HFF-Myc (cell line): ENCODE measurements around the gene SPTBN1.

Source experiments
- DNase-seq: peaks from one replicate; pipeline ENCODE4 v3.0.0-alpha.2; 2011; ENCODE audit warnings: low read depth; ENCODE audit errors: extremely low read depth
- H3K4me3 ChIP-seq: replicated peaks from 2 replicates; pipeline ENCODE4 v1.5.1; 2011; ENCODE audit warnings: low read depth, mild to moderate bottlenecking, control low read depth, low read length
- TF ChIP-seq, protein P1 (sequence below): IDR thresholded peaks from 2 replicates; pipeline ENCODE4 v1.5.1; 2012; ENCODE audit warnings: mild to moderate bottlenecking, low read depth, low read length, control low read depth; ENCODE audit errors: missing control alignments

Gene SPTBN1

GRCh38 chr2:54659527-54659926 lies 203.4 kb downstream of the SPTBN1 start:
- TF ChIP-seq, protein P1, sequence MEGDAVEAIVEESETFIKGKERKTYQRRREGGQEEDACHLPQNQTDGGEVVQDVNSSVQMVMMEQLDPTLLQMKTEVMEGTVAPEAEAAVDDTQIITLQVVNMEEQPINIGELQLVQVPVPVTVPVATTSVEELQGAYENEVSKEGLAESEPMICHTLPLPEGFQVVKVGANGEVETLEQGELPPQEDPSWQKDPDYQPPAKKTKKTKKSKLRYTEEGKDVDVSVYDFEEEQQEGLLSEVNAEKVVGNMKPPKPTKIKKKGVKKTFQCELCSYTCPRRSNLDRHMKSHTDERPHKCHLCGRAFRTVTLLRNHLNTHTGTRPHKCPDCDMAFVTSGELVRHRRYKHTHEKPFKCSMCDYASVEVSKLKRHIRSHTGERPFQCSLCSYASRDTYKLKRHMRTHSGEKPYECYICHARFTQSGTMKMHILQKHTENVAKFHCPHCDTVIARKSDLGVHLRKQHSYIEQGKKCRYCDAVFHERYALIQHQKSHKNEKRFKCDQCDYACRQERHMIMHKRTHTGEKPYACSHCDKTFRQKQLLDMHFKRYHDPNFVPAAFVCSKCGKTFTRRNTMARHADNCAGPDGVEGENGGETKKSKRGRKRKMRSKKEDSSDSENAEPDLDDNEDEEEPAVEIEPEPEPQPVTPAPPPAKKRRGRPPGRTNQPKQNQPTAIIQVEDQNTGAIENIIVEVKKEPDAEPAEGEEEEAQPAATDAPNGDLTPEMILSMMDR, result no peak
- H3K4me3 ChIP-seq, result no peak overlapping the region
- DNase-seq, result no peak

DNA sequence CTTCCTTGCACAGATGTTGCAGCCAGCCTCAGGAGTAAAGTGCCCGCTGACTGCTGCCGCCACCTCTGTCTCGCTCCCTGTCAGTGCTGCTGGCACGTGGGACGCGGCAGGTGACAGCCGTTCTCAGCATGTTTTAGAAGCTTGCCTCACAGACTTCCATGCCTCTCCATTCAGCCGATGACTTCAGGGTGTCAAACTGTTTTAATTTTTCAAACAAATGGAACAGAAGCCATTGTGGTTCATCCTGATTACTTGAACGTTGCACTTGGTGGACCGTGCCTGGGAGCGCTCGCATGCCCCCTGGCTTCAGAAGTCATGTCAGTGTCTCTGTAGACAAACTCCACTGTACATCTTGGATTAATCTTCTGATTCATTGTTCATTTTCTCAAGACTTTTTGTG lies 204.6 kb downstream of the SPTBN1 start:
- H3K4me3 ChIP-seq, result no peak overlapping the region
- TF ChIP-seq, protein P1, result no peak
- no peak for DNase-seq

DNA sequence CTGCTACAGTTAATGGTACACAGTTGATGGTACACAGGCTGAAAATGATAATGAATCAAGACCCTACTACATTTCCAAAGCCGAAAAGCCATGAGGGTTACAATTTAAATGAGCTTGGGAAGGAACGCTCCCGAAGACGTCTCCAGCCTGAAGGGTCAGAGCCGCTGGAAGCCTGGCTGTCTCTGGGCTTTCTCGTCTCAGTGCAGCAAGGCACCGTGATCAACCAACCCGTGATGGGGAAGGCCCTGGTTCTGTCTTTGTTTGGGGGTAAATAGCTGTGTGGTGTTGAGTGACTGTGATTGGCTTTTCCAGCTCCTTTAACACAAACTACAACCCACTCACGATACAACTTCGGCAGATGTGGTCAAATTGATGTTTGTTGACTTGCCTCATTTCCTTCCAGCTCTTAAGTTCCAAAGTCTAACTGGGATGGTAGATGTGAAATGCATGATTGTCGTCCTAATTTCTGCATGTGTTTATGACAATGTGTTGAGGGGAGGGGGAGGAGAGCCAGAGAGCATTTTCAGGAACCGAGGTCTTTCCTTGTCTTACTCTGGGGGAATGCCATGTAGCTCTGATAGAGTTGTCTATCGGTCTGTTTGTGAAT lies 207.4 kb downstream of the SPTBN1 start:
- H3K4me3 ChIP-seq, result no peak overlapping the region
- TF ChIP-seq, protein P1, result no peak
- no peak for DNase-seq

DNA sequence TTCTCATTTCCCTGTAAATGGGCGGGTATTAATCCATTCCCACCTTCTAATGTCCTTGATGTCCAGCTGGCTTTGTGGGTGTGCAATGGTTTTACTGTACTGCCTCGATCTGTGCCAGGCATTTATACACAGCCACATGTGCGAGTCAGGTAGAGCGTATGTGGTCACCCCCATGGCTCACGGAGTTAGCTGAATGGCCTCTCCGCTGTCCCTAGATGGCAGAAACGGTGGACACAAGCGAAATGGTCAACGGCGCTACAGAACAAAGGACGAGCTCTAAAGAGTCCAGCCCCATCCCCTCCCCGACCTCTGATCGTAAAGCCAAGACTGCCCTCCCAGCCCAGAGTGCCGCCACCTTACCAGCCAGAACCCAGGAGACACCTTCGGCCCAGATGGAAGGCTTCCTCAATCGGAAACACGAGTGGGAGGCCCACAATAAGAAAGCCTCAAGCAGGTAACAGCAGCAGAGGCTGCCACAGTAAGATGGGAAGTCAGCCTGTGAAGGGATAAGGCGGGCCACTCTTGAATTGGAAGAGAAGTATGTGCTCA lies 208.2 kb downstream of the SPTBN1 start:
- TF ChIP-seq, protein P1, result no peak
- no peak for DNase-seq
- H3K4me3 ChIP-seq, result no peak overlapping the region

DNA sequence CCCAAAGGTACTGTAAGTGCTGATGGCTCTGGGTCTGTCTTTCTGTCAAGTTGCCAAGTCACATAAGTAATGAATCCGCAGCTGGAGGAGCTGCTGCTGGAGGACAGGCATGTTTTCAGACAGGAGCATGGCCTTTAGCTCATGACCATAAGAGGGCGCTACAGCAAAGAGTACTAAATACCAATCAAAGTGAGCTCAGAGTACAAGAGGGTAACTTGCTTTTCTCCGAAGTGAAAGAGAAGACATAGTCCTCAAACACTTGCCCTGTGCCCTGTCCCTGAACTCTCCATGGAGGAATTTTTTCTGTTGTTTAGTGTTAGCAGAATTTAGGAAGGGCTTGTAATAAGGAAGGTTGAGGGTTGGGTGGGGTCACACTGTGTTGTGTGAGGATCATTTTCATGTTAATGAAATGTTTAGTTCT lies 209.3 kb downstream of the SPTBN1 start:
- no peak overlapping the region for H3K4me3 ChIP-seq
- TF ChIP-seq, protein P1, result peak; percentile 66
- peak; percentile 63 for DNase-seq

DNA sequence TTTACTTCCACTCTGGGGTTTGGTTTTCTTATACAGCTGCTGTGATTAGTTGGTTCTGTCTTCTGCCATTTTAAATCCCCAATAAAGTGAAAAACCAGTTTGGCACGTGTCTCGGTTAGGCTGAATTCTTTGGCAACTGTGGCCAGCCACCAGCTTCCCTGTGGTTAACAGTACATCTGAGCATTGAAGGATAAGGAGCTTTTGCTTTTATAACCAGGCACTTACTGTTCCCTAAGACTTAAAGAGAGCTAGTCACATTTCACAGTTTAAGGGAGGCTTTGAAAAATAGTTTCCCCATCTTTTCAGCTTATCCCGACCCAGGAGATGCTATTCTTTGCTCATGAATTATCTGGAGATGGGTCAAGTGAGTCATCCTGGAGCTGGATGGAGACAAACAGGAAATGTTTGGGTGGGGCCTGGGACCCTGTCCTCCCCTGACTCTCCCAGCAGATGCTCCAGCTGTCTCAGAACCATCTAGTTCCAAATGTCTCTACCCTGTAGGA lies 210.1 kb downstream of the SPTBN1 start:
- peak; percentile 81 for DNase-seq
- no peak overlapping the region for H3K4me3 ChIP-seq
- TF ChIP-seq, protein P1, result no peak
